Measurements from ENCODE around the gene ZNF718.
A peak's percentile ranks its signal among the peaks of the same experiment; 100 is the strongest.
"Not testable (repeated sequence)": the region's sequence is repeated elsewhere in the genome, so short reads cannot be mapped to it uniquely, and the experiment has no call there.

ZNF718 gene

DNA sequence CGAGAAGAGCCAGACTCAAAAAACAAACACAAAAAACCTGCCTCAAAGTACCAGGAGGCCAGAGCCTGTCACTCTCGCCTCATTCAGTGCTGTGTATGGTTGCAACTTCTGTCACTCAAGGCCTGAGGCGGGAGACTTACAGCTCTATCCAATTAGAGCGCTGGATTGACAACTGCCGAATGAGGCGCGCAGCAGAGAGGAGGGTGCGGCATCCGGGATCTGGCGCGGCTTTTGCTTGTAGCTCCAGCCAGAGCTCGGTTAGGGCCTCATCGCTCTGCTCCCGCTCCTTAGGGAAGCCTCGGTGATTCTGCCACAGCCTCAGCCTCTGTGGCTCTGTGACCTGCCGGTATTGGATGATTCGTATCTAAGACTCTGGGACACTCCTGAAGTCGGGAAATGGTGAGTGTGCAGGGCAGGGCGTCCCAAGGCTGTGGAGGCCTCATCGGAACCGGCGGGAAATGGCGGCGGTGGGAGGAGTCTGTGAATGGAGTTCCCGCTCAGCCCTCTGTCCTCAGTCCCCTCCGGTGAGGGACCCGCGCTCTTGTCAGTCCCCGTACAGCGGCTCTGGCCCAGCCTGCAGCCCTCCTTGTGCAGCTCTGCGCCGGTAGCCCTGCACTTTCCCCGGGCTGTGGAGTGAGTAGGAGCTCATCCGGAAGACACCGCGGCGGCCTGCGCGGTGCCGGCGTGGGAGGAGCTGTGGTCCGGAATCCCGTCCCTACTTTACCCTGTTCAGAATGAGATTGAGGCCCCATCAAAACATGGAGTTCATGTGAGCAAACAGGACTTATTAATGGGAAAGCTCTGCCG lies at the start of gene ZNF718:
TSS of gene ZNF718 (plus strand) at position 227 of the 807 bp plus-strand sequence. CDS start at position 397, 170 bp downstream.
- no peaks in the 10 kb centered on the region for H3K27me3 Mint-ChIP-seq
- ATAC-seq: peak; percentile 97

DNA sequence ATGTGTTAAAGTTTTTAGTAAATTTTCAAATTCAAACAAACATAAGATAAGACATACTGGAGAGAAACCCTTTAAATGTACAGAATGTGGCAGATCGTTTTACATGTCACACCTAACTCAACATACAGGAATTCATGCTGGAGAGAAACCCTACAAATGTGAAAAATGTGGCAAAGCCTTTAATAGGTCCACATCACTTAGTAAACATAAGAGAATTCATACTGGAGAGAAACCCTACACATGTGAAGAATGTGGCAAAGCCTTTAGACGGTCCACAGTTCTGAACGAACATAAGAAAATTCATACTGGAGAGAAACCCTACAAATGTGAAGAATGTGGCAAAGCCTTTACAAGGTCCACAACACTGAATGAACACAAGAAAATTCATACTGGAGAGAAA lies 38.4 kb upstream of the ZNF718 start:
- H3K9me3 Mint-ChIP-seq: peaks cover 44 to 59% of the 10 kb centered on the region in 2 donors
- no peak for ATAC-seq
- no peak overlapping the region for H3K4me3 Mint-ChIP-seq
- H3K27me3 Mint-ChIP-seq: no peaks in the 10 kb centered on the region
- H3K27ac Mint-ChIP-seq: no peak overlapping the region
- DNase-seq: no peak
- H3K4me1 Mint-ChIP-seq: no peaks in the 10 kb centered on the region

More for the DNA sequence above, at the start of gene ZNF718:
- H3K4me1 Mint-ChIP-seq: peaks cover 28% of the 10 kb centered on the region
- DNase-seq: peak; percentile 92 to 94
- peaks cover 11 to 18% of the 10 kb centered on the region in 2 donors for H3K9me3 Mint-ChIP-seq
- peak within 1 kb of the TSS; percentile 99 for H3K27ac Mint-ChIP-seq
- peak within 1 kb of the TSS; percentile 97 to 100 for H3K4me3 Mint-ChIP-seq

DNA sequence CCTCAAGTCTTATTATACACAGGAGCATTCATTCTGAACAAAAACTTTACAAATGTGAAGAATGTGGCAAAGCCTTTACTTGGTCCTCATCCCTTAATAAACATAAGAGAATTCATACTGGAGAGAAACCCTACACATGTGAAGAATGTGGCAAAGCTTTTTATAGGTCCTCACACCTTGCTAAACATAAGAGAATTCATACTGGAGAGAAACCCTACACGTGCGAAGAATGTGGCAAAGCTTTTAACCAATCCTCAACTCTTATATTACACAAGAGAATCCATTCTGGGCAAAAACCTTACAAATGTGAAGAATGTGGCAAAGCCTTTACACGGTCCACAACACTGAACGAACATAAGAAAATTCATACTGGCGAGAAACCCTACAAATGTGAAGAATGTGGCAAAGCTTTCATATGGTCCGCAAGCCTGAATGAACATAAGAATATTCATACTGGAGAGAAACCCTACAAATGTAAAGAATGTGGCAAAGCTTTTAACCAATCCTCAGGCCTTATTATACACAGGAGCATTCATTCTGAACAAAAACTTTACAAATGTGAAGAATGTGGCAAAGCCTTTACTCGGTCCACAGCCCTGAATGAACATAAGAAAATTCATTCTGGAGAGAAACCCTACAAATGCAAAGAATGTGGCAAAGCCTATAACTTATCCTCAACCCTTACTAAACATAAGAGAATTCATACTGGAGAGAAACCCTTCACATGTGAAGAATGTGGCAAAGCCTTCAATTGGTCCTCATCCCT lies 37.6 kb upstream of the ZNF718 start:
- DNase-seq, H3K4me3 Mint-ChIP-seq, H3K27me3 Mint-ChIP-seq, ATAC-seq, H3K27ac Mint-ChIP-seq, H3K4me1 Mint-ChIP-seq: not testable (repeated sequence)
- H3K9me3 Mint-ChIP-seq: peaks cover 46 to 62% of the 10 kb centered on the region in 2 donors

DNA sequence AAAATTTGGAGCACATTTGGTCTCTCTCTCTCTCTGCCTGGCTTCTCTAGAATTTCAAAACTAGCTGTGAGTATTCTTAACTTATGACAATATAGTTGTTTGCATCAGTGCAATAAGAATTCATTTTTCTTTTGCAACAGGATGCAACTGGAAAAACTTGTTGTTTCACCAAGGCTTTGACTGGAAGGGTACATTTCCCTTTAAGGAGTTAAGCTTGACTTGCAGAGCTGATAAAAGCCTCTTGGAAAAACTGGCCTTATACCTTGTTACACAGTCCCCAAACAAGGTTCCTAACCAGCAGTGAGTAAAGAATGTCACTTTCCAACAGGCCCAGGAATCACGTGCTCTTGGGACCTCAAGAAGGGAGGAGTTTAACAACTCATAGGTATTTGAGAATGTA lies 25.9 kb upstream of the ZNF718 start:
- Mint-ChIP-seq H3K27ac (no peak overlapping the region), H3K4me3 (no peak overlapping the region), H3K9me3 (peaks cover 34 to 45% of the 10 kb centered on the region in 2 donors), H3K4me1 (no peaks in the 10 kb centered on the region), H3K27me3 (no peaks in the 10 kb centered on the region)
- ATAC-seq (no peak), DNase-seq (no peak)

DNA sequence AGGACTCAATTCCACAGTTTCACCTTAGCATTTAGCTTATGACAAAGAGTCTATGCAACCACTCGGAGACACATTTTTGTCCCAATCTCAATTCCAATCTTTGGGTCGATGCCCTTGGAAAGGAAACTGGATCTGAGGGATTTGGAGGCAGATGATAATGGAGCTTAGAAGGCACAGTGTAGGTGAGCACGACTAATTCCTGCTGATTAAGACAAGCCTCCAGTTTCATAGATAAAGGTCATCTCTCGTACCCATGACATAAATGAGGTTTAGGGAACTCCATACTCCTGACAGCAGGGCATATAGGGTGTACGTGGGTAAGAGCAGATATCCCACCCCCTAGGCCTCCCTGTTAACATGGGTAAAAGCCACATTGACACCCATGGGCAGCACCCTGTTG lies 24.4 kb upstream of the ZNF718 start:
- no peak overlapping the region for H3K4me3 Mint-ChIP-seq
- peaks cover 28 to 47% of the 10 kb centered on the region in 2 donors for H3K9me3 Mint-ChIP-seq
- no peak overlapping the region for H3K27ac Mint-ChIP-seq
- ATAC-seq (no peak), DNase-seq (no peak)
- no peaks in the 10 kb centered on the region for H3K4me1 Mint-ChIP-seq
- H3K27me3 Mint-ChIP-seq: peaks cover 7% of the 10 kb centered on the region

DNA sequence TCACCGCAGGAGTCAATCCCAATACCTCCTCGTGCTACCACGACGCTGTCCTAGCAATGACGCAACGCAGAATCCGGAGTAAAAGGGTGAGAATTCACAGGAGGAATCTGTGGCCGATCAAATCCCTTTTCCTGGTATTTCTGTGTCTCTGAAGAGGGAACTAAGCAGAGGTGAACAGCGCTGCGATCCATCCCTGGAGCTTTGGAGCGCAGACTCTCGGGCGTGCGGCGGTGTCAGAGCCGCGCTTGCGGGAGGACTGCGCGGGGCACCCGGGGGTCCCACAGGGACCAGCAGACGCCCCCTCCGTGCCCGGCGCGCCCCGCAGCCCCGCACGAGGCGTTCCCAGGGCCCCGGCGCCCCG lies 17.2 kb upstream of the ZNF718 start:
- Mint-ChIP-seq H3K27me3 (peaks cover 76% of the 10 kb centered on the region), H3K9me3 (peaks cover 47 to 86% of the 10 kb centered on the region in 2 donors), H3K4me1 (peaks cover 4% of the 10 kb centered on the region), H3K4me3 (no peak overlapping the region), H3K27ac (no peak overlapping the region)
- ATAC-seq (no peak), DNase-seq (no peak)

DNA sequence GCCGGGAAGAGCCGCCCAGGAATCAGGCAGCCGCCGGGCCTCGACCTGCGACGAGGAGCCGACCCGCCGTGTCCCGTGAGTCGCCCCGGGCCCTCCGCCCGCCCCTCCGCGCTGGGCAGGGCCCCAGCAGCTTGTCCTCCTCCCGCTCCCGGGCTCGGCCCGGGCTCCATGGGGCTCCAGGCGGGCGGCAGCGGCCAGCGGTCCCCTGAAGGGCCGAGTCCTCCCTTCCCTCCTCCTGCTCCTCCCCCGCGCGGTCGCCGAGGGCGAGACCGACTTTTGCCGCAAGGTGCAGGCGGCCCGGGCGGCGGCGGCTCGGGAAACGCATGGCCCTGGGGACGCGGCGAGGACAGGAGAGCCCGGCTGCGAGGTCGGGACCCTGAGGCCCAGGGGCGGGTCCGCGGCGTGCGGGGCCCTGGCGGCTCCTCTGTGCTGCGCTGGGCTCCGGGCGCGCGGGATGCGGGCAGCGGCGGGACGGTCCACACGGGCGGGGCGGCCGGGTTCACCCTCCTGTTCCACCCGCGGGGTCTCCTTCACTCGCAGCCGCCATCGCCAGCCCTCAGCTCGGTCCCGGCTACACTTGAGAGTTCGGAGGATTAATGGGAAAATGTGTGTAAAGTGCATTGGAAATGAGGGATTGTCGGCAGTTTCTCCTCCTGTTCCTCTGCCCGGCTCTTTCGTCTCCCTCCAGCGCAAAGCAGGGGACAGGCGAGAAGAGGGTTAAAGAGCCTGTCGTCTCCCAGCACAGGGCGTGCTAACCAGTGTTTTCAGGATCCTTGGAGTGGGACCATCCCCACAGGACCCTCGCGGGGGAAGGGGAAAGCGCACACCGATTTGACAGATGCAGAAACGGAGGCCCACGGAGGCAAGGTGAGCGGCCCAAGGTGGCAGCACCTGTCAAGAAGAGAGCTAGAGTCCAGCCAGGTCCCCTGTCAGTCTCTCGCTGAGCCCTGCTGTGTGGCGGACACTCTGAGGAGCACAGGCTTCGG lies 16.6 kb upstream of the ZNF718 start:
- peaks cover 76% of the 10 kb centered on the region for H3K27me3 Mint-ChIP-seq
- H3K9me3 Mint-ChIP-seq: peaks cover 45 to 81% of the 10 kb centered on the region in 2 donors
- peaks cover 4% of the 10 kb centered on the region for H3K4me1 Mint-ChIP-seq
- ATAC-seq: no peak
- H3K4me3 Mint-ChIP-seq: peak overlapping the region in 1 of 2 donors; percentile 5
- no peak for DNase-seq
- no peak overlapping the region for H3K27ac Mint-ChIP-seq

DNA sequence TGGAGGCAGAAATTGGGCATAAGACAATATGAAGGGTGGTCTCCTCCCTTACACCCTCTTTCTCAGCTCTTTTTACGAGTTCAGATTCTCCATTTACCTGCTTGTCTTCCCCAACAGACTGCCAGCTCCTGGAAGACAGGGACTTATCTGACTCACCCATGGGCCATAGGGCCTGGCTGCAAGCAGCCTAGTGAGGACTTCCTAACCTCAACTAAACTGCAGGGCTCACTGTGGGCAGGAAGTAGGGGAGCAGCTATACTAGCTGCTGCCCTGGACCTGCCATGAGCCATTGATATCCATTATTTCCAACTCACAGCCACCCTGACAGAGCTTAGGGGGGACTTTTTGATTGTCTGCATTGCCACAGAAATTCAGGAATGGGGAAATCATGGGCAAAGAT lies 11.5 kb upstream of the ZNF718 start:
- Mint-ChIP-seq H3K4me1 (peaks cover 11% of the 10 kb centered on the region), H3K27ac (no peak overlapping the region), H3K4me3 (no peak overlapping the region), H3K9me3 (peaks cover 55 to 71% of the 10 kb centered on the region in 2 donors), H3K27me3 (peaks cover 42% of the 10 kb centered on the region)
- ATAC-seq: no peak
- no peak for DNase-seq

DNA sequence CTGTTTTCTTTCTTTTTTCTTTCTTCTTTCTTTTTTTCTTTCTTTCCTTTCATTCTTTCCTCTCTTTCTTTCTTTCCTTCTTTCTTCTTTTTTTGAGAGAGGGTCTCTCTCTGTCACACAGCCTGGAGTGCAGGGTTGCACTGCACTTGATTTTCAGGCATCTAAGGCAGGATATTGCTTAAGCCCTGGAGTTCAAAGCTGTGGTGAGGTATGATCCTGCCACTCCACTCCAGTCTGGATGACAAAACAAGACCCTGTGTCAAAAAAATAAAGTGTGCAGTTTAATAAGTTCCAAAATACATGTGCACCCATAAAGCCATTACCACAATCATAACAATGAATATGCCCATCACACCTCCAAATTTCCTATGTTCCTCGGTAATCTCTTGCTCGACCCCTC lies 10.6 kb upstream of the ZNF718 start:
- Mint-ChIP-seq H3K4me1 (peaks cover 7% of the 10 kb centered on the region), H3K27ac (no peak overlapping the region), H3K27me3 (peaks cover 33% of the 10 kb centered on the region), H3K4me3 (no peak overlapping the region), H3K9me3 (peaks cover 46 to 64% of the 10 kb centered on the region in 2 donors)
- DNase-seq (no peak), ATAC-seq (no peak)

DNA sequence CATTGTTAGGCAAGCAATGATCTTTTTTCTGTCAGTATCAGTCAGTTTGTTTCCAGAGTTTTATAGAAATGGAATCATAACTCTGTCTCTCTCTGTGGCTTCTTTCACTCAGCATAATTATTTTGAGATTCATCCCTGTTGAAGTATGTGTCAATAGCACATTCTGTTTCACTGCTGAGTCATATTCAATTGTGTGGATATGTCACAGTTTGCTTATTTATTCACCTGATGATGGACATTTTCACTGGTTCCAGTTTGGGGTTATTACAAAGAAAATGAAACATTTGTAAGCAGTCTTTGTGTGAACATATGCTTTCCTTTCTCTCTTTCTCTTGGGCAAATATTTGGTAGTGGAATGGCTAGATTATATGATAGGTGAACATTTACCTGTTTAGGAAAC lies 10.2 kb upstream of the ZNF718 start:
- no peak for DNase-seq
- Mint-ChIP-seq H3K27me3 (peaks cover 28% of the 10 kb centered on the region), H3K27ac (no peak overlapping the region), H3K9me3 (peaks cover 42 to 60% of the 10 kb centered on the region in 2 donors), H3K4me1 (peaks cover 7% of the 10 kb centered on the region), H3K4me3 (no peak overlapping the region)
- no peak for ATAC-seq

DNA sequence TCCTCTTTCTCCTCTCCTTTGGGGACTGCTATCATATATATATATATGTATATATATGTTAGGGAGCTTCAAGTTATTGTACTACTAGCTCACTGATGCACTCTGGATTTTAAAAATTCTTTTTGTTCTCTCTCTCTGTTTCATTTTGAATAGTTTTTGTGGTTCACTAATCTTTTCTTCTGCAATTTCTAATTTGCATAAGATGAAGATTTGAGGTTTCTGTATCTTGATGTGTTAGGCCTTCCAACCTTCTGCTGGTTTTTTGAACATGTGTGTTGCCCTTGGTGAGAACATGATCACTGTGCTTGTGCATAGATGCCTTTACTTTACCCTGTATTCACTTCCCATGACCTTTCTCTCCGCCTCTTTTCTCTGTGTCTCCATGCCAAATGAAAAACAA lies 7.8 kb upstream of the ZNF718 start:
- H3K27ac Mint-ChIP-seq: no peak overlapping the region
- peak; percentile 26 for ATAC-seq
- peaks cover 5% of the 10 kb centered on the region for H3K27me3 Mint-ChIP-seq
- H3K4me1 Mint-ChIP-seq: peaks cover 18% of the 10 kb centered on the region
- peaks cover 34 to 46% of the 10 kb centered on the region in 2 donors for H3K9me3 Mint-ChIP-seq
- no peak for DNase-seq
- H3K4me3 Mint-ChIP-seq: no peak overlapping the region

DNA sequence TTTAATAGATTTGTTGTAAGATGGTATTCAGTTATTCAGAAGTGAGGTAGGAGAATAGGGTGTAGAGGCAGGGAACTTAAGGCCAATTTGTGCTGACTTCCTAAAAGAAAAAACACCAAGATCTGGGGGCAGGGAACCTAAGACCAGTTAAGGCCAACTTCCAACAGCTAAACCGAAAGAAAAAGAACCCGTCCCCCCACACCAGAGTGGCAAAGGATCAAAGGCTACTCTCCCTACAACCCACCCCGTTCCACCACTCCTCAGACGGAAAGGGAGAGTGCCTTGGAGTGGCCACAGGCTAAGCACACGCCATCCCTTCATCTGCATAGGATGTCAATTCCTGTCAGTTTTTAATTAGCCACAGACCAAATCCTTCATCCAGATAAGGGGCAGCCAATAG lies 3.7 kb upstream of the ZNF718 start:
- Mint-ChIP-seq H3K4me1 (peaks cover 29% of the 10 kb centered on the region), H3K27me3 (no peaks in the 10 kb centered on the region), H3K27ac (peak overlapping the region in 1 of 2 donors; percentile 61), H3K9me3 (peaks cover 20 to 38% of the 10 kb centered on the region in 2 donors), H3K4me3 (peak overlapping the region in 1 of 2 donors; percentile 70)
- no peak for ATAC-seq
- no peak for DNase-seq

DNA sequence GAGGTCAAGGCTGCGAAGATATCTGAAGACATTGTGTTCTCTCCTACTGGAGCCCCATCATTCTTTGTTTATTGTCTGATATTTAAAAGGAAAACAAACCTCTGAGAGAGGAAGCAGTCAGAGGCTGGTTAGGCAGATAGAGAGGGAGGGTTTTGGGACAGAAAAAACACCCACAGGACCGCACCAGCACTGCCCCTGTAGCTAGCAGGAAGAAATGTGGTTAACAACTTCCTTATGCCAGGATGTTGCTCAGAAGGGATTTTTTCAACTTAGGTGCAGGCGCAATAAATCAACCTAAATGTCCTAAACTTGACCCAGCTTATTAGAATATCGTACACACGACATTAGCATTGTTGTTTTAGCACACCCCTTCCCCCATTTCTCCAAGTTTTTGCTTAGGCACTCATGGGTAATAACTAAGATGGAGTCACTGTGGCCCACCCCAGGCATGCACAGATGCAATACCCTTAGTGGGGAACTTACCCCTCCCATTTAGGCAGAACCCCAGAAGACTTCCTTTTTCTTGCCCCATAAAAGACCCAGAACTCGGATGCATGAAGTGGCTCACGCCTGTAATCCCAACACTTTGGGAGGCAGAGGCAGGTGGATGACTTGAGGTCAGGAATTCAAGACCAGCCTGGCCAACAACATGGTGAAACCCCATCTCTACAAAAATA lies 2.8 kb upstream of the ZNF718 start:
- H3K4me3 Mint-ChIP-seq: peak overlapping the region; percentile 49 to 70
- peak; percentile 54 for ATAC-seq
- peaks cover 18 to 33% of the 10 kb centered on the region in 2 donors for H3K9me3 Mint-ChIP-seq
- peak in 1 of 2 donors; percentile 51 for DNase-seq
- H3K27ac Mint-ChIP-seq: peak overlapping the region; percentile 27 to 59
- H3K27me3 Mint-ChIP-seq: no peaks in the 10 kb centered on the region
- peaks cover 32% of the 10 kb centered on the region for H3K4me1 Mint-ChIP-seq

DNA sequence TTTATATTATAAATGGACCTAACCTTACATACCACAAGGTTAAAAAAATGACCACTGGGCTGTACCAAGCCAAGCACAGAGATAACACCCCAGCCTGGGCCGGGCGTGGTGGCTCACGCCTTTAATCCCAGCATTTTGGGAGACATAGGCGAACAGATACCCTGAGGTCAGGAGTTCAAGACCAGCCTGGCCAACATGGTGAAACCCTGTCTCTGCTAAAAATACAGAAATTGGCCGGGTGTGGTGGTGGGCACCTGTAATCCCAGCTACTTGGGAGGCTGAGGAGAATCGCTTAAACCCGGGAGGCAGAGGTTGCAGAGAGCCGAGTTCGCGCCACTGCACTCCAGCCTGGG lies 403 bp upstream of the ZNF718 start:
- DNase-seq, ATAC-seq, H3K27me3 Mint-ChIP-seq: not testable (repeated sequence)
- Mint-ChIP-seq H3K4me1 (peaks cover 28% of the 10 kb centered on the region), H3K9me3 (peaks cover 11 to 18% of the 10 kb centered on the region in 2 donors), H3K4me3 (peak overlapping the region; percentile 97 to 100), H3K27ac (peak overlapping the region in 1 of 2 donors; percentile 99)
